Cerebellar cortex (tissue), 1 donor: ENCODE results near the gene AAMP.
"Not testable (repeated sequence)": the region's sequence is repeated elsewhere in the genome, so short reads cannot be mapped to it uniquely, and the experiment has no call there.

ENCODE experiments used
- DNase-seq: peaks from one replicate; pipeline ENCODE4 v3.0.0-alpha.2; 2015; ENCODE audit warnings: low spot score

The AAMP gene

GRCh38 chr2:218275371-218276072 is 5.6 kb upstream of the AAMP start:
- DNase-seq: no peak

GRCh38 chr2:218274586-218274985 is 4.6 kb upstream of the AAMP start:
- DNase-seq: no peak

- no peak for DNase-seq
Measured at GRCh38 chr2:218273908-218274249, 3.9 kb upstream of the AAMP start.

- DNase-seq: not testable (repeated sequence)
Measured at GRCh38 chr2:218273214-218273907, 3.4 kb upstream of the AAMP start.

GRCh38 chr2:218272531-218273212 is 2.7 kb upstream of the AAMP start:
- DNase-seq: peak; percentile 88

- DNase-seq: no peak
Measured at GRCh38 chr2:218271865-218272530, 2.1 kb upstream of the AAMP start.

- no peak for DNase-seq
Measured at GRCh38 chr2:218271487-218271797, 1.5 kb upstream of the AAMP start.

DNA sequence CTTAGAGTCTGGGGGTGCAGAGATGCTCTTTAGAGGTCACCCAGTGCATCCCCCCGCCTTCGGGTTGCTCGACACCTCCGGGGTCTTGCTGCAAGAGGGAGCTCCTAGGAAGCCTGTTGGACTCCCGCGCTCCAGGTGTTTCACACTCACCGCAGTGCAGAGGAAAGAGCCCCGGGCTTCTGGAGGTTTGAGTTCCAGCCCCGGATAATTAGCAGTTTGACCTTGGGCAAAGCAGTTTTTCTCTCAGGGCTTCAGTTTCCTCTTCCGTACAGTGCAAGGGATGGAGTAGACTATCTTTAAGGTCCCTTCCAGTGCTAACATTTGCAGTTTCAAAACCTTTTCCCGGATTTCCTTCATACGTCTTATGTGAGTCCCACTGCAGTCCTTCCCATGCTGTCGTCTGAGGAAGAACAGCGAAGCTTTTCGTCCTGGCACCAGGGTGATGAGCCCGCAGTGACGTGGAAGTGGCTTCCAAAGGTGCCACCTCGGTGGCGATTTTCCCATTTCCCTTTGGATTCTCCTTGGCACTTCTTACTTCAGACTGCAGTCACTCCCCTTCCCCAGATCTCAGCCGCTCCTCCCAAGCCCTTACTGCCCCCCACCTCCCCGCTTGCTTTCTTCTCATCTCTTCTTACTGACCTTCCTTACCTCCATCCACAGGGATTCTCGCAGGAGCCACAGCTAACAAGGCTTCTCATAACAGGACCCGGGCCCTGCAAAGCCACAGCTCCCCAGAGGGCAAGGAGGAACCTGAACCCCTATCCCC is 967 bp upstream of the AAMP start:
- no peak for DNase-seq

GRCh38 chr2:218267259-218267658 is 2.7 kb downstream of the AAMP start:
- DNase-seq: no peak

DNA sequence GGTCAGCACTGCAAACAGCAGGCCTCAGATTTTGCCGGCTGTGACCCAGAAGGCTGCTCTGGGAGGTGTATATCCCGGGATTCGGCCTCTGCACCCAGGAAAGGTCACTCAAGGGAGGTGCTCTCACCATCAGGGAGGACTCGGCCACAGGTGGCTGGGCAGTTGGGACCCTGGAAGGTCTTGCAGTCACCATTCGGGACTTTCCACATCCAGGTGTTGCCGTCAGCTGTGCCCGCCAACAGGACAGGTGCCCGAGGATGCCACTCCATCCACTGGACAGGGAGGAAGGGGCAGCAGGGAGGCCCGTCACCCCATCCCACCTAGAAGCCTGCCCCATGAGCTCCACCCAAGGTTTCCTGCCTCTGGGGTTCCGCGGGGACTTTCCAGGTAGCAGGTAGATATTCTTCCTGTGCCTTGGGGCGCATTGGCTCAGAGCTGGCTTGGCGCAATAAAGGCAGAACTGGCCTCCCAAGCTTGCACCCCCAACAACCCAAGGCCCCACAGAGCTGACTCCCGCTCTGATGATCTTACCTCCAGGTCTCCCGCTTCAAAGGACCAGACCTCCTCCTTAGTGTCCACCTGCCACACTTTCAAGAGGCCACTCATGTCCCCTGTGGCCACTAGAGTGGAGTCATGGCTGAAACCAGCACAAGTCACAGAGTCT is 3.5 kb downstream of the AAMP start:
- no peak for DNase-seq

- DNase-seq: no peak
Measured at GRCh38 chr2:218265626-218266025, 4.3 kb downstream of the AAMP start.

DNA sequence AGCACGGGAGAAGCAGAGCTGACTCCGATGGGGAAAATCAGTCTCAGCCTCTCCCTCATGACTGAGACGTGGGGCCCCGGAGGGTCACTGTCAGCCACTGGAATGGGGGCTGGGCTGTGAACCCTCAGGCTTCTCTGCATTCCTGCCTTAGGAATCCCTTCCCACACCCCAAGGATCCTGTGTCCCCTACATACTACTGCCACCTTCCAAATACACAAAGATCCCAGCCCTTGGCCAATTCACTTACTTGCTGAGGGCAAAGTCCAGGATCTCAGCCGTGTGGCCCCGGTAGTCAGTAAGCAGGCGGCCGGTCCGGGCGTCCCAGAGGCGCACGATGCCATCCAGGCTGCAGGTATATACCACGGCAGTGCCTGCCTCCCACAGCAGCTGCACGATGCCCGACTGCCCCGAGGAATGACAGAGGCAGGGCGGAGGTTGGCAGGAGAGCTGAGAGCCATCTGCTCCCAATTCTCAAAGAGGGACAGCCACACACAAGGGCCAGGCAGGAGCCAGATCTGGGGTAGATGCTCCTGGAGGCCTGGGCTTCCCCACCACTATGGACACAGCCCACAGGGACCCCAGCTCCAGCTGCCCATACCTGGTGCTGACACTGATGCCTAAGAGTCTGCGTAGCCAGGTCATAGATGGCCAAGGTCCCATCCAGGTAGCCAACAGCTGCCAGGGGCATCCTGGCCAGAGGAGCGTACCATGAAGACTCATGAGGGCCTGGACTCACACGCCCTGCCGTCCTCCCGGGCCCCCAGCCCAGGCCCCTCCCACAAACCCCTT is 5.0 kb downstream of the AAMP start:
- DNase-seq: no peak

DNA sequence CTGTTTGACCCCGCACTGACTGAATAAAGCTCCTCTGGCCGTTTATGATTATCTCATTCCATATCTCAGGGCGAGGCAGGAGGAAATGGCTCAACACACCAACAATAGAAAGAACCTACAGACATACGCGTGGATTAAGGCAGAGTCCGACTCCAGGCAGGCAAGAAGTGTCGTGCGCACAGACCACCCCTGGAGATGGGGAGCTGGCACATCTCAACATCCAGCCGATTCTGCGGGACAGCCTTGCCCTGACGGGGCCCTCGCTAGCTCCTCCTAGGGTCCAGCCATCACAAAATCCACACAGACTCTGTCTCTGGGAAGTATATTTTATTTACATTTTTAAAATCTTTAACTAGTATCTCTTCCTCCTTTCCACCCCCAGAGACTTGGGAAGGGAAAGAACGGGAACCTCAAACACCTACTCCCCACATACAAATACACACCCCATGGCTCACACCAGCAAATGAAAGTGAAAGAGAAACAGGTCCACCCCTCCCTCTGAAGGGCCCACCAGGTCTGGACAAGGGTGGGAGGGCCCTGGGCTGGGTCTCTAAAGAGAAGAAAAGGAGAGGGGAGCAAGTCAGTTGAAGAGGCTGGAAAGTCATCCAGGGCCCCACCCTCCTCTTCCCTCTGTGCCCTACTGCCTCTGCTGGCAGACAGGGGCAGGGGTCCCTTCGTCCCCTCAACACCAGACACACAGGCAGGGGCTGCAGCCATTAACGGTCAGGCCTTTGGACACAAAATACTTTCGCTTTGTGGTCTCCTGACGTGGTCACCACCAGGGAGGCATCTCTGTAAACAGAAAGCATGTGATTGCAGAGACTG is 5.9 kb downstream of the AAMP start:
- DNase-seq: no peak

GRCh38 chr2:218262631-218263586 is 7.0 kb downstream of the AAMP start:
- DNase-seq: no peak

GRCh38 chr2:218262237-218262600 is 7.7 kb downstream of the AAMP start:
- no peak for DNase-seq

DNA sequence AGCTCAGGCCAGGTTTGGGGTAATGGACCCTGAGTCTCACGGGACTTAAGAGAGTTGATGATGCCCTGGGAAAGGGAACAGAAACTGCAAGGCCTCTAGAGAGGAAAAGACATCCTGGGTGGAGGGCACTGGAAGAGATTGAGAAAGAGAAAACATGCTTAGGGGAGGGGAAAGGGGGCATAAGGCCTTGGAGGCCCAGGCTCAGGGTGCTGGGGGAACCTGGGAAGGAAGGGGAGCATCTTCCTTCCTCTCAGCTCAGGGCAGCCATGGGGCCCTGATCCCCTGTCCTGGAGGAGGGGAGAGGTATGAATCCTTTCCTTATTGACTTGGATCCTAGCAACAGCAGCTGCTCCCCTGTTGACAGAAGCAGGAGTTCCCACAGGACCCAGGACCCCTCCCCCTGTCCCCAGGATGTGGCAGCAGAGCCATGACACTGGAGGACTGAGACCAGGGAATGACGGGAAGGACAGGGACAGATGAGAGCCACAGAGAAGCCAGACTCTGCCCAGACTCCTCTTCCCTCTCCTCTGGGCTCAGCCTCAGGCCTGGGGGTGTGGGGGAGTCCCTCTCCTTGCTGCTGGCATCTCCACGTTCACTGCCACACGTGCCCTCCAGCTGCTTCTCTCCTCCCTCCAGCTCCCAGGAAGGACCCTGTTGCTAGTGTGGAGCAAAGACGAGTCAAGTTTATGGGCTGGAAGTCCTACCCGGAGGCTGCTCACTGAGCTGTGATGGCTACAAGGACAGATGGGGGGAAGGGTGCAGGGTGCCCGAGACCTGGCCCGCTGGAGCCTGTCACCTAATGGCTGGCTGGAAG is 8.3 kb downstream of the AAMP start:
- DNase-seq: no peak

DNA sequence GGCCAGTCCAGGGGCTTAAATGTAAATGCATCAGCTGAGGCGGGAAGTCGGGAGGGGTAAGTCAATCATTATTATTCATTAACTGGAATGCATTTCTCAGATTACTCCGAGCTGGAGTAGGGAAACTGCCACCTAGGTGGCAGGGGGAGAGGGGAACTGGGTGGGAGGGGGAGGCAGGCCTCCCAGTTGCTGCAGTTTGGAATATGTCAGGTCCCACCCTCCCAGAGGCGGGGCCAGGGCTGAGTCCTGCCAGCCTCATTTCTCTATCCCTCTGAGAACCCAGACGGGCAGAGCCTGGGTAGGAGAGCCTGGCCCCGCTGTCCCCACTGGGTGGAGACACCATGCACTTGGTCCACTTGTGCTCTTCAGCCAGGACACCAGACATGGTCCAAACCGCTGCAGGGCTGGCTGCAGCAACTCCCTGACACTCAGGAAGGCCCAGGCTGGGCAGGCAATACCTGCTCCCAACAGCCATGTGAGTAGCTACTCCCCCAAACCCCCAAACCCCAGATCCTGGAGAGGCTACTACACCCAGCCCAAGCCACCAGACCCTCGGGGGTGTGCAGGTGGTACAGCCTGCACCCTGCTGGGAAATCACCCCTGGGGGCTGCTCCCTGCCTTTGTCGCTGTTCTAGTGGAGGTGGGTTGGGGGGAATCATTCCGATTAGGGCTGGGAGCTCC is 9.1 kb downstream of the AAMP start, which contains the start of gene GPBAR1:
GPBAR1 (plus strand) TSS at position 274 of the 681 bp plus-strand sequence. CDS start 1,710 bp downstream, outside the sequence.
- DNase-seq: no peak
